GM18499 (cell line): ENCODE results near the gene TEX35.

Experiments used
- ATAC-seq: cut with Tn5 transposase; IDR thresholded peaks from one replicate; pipeline ENCODE4 v1.9.1; 2021; ENCODE audit warnings: moderate number of reproducible peaks; ENCODE audit not compliant: insufficient read depth, unreplicated experiment

The TEX35 gene

DNA sequence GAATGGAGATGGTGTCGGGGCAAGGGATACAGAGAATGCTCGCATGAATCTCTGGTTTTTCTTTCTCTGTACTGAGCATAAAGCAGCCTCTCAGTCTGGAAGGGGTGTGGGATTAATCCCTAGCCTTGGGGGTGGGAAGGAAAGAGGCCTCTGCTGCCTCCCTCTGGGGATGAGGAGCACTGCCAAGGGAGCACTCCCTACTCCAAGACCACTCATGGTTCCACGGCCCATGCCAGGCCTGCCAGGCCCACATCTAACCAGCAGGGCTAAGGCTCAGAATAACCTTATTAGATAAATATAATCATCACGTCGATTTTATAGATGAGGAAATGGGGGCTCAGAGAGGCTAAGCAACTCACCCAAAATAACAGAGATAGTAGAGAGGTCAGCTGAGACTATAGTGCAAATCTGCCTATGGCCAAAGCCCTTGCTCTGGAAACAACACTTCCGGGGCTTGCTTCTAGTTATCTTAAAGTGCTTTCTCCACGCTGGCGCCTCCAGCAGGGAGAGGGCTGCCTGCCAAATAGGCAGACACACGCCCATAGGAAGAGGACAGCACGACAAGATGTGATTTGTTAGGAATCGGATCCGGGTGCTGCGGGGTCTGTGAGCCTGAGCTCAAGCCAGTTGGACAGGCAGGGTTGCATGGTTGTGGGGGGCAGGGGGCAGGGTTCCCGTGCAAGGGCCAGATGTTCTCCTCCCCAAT, 522 bp downstream of the TEX35 start:
- ATAC-seq, result no peak

DNA sequence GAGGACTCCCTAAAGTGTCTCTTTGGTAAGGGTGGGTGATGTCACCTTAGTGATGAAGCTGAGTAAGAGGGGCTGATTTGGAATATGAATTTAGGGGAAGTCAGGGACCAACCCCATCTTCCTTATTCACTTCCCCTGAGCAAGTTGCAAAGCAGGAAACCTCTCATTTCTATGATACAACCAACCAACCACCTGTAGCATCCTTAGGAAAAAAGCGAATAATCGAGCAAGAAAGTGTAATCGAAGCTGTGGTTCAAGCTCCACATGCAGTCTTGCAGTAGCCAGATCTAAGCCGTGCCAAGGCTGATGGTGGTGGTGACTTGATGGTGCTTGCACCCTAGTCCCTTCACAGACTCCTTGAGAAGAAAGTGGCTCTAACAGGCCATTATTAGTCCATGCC, 3.2 kb downstream of the TEX35 start:
- ATAC-seq, result no peak

DNA sequence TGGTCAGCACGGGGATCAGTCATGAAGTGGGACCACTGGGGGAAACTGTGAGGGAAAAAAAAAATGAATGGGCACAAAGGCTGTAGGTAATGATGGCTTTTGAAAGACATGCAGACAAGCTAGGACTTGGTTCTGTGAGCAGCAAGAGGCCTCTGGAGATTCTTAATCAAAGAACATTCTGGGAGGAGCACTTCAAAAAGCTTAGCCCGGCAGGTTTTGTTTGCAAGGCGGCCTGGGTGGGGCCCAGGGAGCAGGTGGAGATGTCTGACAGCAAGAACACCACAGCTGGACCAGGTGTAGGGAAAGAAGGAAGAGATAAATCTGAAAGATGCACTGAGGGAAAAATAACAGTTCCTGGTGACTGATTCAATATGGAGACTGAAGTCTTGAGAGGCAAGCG, 6.0 kb downstream of the TEX35 start:
- ATAC-seq, result no peak

DNA sequence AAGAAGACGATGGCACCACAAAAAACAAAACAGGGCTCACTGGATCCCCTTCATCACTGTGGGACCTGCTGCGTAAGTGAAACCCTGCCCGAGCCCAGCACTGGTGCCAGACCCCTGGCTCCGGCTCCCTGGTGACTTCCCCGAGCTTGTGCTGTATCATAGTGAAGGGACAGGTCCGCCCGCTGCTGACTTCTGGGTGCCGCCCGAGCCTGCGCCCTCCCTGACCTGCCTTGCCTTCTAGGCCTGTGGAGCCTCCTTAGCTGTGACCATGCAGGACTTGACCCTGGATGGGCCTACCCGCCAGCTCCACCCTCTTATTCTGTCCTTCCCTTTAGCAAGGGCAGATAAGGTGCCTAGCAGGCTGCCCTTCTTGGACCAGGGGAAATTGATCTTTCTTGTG, 7.9 kb downstream of the TEX35 start:
- no peak for ATAC-seq

DNA sequence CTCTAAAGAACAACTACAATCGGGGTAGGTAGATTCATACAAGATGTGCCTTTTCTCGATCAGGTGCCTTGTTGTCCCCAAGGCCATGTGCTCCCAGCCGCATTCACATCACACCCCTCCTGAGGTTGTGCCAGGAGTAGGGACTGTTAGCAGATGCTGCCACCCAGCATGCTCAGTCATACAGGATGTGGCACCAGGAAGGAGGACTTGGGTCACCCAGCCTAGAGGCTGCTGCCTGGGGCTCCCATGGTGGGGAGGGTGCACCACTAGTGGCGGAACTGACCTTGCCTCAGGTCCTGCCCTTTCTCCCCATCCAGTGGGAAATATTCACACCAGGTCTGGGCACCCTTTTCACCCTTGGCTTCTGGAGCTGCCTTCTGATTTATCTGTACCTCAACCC, 8.3 kb downstream of the TEX35 start:
- no peak for ATAC-seq

DNA sequence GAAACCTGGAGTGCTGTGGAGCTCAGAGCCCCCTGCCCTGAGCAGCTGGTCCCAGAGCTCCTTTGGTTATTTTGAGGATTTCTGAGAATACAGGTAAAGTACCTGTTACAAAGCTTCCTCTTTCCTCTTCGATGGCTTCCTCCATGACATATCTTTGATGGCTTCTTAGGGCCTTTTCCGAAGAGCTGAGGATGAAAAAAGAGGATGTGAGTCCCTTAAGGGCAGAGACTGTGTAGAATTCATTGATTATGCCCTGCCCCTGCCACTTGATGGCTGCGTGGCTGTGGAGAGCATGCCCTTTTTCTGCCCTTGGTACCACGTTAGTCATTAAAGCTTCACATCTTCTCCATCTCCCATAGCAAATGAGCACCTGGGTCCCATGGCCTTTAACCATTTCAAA, 14.2 kb downstream of the TEX35 start:
- no peak for ATAC-seq

DNA sequence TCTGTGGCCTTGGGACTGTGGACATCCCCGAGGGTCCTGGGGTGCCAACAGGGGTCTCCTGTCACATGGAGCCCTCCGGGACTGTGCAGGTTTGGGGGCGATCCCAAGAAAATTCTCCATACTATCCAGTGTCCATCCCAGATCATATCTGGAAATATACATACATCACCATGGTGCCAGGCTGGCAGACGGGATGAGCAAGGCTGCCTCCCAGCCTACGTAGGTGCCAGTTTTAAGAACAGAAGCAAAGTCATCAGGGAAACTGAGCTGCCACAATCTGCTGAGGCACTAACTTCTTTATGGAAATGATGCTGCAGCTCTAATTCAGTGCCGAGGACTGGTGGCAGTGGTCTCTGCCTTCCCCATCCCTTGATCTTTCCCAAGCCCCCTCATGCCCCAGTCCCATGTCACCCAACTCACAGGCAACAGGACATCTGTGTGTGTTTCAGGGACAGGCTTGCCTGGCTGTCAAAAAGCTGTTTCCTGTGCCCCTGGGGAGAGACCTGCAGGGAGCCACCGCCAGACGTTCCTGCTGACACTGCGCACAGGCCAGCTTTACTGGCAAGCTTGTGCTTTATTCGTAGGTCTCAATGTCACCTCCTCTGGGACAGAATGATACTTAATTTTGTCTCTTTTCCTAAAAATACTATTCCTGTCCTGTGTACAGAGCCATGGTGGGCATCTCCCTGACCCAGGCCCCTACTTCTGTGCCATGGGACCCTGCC, 15.5 kb downstream of the TEX35 start:
- ATAC-seq, result no peak

DNA sequence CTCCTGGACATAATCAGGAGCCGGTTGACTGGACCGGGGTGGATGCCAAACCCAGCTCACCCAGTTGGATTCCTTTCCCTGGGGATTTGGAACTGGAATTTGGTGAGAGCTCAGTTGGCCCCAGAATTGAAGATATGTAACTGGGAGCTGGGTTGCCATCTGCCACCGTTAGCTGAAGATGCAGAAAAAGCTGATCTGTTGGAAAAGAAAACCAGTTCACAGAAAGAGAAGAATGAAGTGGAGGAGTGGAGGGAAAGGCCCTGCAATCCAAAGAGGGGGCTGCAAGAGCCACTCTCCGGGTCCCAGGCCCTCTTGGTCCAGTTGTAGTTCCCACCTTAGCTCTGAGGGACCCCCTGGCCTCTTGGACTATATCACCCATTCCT, 16.0 kb downstream of the TEX35 start:
- ATAC-seq, result no peak

DNA sequence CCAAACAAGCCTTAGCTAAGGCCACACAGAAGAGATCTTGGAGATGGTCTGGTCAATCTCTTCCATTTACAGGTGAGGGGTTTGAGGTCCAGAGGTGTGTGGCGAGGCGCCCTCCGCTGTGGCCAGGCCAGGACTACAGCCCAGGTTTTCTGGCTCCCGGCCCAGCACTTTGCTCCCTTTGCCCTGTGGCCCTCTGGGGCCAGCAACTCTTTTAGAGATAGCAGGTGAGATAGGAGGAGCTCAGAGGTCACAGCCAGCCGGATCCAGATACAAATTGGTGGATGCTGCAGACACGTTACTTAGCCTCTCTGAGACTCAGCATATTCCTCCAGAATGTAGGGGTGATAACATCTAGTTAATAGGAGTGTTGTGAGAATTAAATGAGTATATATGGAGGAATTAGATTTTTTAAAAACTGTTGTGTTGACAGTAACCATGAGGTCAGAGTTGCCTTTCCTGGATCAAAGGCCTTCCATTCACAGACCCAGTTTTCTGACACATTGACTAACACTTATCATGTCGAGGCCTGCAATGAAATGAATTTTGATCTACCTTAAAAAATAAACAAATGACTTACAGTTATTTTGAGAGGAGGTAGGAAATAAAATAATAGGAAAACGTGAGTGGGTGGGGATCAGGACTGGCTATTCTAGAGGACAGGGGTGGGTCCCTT, 16.6 kb downstream of the TEX35 start:
- ATAC-seq, result no peak

DNA sequence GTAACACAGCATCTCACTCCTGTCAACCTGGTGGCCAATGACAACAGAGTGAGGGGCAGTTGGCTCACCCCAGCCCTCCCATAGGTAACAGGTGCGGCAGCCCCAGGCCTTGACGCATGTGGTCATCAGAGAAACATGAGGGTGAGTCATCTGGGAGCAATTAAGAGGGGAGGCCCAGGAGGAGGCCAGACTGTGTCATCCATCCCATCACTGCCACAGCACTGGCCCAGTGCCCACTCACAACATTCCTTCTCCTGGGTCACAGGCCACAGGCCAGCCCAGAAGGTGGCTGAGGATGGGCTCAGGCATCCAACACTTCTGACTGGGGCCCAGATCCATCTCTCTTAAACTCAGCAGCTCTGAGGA, 17.1 kb downstream of the TEX35 start:
- ATAC-seq, result no peak

DNA sequence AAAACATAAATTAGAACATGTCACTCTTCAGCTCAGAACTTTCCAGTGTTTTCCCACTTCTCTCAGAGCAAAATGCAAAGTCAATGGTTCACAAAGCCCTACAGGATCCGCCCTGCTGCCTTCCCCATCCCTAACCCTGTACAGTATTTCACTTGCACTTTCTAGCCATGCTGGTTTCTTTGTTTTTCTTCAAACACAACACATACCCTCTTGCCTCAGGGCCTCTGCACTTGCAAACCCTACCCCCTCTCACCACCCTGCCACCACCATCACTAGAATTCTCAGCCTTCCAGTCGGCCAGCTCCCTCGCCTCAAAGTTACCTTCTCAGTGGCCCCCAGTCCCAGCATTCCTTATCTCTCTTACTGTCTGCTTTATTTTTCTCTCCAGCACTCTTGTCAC, 17.6 kb downstream of the TEX35 start:
- no peak for ATAC-seq

DNA sequence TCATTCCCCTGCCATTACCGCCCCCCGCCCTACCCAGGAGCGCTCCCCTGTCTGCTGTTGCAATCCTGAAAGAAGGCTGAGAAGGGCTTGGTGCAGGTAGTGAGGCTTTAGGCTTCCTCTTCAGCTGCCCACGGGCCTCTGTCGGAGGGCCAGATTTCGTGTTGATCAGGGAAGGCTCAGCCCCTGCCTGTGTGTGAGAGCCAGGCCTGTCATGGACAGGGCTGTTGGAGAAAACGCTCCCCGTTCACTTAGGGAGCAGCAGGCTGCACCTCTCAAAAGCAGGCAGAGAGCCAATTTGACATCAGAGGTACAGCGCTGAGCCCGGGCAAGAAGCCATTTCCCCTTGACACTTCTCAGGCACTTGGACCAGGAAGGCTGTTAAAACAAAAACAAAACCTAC, 19.0 kb downstream of the TEX35 start:
- no peak for ATAC-seq

DNA sequence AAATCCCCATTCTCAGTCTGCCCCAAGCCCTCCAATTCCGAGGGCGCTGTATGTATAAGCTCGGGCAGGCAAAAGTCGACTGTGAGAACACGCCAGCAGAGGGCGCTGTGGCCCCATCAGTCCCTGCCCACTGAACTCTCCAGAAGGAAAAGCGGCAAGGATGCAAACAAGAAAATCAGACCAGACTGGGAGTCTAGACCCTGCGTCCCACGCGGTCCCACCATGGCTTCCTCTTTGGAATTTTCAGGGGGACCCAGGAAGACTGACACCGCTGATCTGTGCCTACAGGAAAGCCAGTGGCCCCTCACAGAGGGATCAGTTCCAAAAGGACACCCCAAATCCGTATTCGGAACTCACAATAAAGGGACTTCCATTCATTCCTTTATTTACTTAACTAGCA, 19.5 kb downstream of the TEX35 start:
- no peak for ATAC-seq

DNA sequence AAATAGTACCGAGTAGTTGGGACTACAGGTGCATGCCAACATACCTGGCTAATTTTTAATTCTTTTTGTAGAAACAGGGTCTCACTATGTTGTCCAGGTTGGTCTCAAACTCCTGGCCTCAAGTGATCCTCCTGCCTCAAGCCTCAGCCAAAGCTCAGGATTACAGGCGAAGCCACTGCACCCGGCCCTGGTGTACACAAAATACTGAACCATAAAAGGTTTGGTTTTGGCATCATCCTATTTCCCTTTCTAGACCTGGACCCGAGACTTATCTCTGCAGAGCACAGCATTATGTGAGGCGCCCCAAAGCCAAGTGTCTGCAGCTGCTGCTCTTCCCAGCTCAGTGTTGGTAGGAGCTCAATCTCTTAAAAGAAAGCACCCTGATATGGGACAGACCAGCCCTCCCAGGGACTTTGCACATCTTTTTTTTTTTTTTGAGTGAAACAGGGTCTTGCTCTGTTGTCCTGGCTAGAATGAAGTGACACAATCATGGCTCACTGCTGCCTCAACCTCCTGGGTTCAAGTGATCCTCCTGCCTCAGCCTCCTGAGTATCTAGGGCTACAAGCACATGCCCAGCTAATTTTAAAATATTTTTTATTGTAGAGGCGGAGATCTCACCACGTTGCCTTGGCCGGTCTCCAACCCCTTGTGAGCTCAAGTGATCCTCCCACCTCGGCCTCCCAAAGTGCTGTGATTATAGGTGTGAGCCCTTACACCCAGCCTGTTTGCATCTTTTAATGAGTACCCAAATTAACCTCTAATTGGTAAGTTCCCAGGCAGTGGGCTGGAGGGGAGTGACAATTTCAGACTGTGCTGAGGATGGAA, 20.4 kb downstream of the TEX35 start:
- no peak for ATAC-seq

DNA sequence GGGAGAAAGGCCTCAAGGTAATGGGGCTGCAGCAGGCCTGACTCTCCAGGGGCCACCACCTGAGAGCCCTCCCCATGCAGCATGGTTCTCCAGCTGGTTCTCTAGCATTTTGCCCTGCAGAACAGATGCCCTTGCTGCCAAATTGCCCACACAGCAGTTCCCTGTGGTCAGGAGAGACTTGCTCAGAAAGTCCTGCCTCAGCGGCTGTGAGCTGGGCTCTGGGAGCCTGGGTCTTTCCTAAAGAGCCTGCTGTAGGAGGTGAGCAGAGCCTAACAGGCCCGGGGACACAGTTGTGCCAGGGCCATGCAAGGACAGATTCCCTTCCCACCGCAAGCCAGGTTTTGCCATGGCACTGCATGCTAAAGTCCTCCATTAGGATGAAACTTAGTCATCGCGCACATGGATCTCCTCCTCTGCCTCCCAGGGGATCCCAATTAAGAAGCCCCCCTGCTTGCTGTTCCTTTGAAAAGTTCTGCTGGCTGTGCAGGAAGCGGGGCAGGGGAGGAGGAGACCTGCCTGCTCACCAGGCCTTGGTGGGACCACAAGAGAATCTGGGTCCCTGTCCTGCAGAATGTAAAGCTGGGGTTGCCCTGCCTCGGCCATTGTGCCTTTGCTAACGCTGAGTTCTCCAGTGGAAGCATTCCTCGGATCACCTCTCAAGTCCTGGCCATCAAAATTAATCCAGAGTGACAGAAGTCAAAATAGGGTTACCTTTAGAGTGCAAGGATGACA, 21.4 kb downstream of the TEX35 start:
- no peak for ATAC-seq

DNA sequence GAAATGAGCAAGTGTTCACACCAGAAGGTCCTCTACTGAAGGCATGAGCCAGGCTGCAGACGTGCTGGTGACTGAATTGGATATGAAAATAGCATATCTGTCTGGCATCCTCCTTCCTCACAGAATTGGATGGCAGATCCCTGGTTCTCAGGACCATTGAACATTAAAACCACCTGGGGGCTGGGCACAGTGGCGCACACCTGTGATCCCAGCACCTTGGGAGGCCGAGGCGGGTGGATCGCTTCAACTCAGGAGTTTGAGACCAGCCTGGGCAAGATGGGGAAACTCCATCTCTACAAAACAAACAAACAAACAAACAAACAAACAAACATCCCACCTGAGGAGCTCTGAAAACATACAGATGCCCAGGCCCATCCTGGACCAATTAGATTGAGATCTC, 23.4 kb downstream of the TEX35 start:
- no peak for ATAC-seq

DNA sequence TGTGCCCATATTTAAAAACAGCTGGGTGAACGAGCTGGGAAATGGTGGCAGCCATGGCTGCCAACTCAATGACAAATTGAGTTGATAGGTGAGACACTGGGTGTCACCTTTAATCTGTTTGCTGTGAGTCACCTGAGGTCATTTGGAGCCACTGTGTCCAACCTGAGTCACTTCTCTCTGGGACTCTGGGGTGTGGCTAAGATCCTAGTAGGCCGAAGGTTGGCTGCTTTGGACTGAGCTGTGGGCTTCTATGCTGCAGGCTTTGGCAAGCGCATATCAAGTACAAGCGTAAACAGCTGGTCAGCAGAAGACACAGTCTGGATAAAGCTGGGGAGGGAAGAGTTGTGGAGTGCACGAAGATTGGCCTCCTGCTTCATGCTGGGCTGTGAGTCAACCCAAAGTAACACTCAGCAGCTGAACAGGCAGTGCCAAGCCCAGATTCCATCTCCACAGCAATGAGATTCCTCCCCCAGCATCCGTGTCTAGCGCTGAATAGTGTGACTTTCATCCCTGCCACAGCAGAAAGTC, 24.0 kb downstream of the TEX35 start:
- ATAC-seq, result no peak

DNA sequence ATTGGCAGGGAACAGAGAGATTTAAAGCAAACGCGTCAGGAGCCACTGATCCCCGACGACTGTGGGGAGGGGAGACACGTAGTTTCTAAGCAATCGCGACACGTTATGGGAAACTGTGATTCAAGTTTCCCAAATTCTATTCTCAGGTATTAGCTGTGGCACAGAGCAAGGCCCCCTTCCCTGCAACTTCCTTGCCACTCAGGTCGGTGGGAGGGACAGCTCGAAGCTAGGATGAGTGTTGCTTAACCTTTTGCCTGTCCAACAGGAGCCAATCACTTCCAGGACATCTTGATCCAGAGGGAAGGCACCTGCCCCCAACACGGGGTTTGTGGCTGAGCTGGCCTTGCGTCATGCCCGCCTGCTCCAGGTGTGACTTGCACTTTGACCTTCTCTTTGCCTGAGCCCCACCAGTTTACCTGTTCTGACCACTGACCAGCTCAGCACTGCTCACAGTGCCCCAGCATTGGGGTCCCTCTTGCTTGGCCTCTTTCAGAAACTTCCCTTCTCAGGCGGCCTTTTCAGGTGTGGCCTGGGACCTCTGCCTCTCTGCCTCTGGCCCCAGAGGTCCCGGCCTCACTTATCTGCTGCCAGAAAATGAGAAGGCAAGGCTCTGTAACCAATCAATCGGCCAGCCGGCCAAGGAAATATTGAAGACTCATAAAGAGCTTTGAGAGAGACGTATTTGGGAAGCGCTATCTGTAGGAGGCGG, 24.6 kb downstream of the TEX35 start:
- ATAC-seq, result no peak

DNA sequence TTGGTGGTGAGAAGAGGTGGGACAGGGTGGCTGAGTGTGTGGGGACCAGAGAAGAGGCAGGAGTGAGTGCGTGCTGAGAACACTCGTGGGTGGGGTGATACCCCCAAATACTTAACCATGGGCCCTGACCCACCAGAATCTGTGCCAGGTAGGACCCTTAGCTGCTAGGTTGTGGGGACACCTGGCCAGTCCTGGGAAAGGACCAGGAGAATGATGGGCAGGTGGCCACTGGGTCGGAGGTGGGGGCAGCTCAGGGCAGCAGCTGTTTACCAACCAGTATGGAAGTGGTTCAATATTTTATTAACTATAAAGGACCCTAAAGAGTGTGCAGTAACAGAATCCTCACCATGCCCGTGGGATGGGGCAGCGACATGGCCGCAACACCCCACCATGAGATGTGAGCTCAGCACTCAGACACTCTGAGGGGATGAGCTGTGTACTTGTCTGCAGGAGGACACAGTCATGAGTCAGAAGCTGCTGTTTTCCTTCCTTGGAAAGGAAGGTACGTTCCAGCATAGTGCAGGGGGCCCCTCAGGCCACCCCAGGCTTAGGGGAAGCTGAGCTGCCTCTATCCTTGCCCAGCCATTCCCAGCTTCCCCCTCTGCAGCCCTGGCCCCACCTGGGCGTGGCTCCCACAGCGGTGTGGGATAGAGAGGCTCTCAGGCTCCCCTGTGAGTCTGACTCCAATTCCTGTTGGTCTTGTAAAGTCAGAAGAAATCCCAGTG, 25.4 kb downstream of the TEX35 start:
- no peak for ATAC-seq
